ENCODE measurements around the gene SLIT1. TPM values are rescaled to one million over a fixed set of nuclear protein-coding genes. Genes with fewer than 3 reads are reported as not detected.

SLIT1 gene
- total RNA-seq, 1 donor from 2014 or later, result 0.40 TPM

DNA sequence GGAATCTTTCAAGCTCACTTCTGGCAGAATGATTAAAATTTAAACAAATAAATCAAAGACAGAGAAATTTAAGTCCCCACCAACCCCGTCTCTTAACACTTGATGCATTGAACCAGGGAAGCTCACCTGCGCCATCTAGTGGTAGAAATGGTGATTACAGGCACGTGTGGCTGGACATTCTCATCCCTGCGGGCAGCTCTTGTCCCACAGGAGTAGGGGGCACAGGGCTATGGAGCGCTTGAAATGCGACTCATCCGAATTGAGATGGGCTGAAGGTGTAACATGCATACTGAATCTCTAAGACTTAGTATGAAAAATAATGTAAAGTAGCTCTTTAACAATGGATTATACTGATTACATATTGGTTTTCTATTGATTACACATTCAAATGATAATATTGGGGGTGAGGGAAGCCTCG is 24.8 kb upstream of the SLIT1 start:
- H3K4me3 Mint-ChIP-seq, result no peak overlapping the region
- H3K4me1 Mint-ChIP-seq, result peaks cover 2% of the 10 kb centered on the region
- H3K27me3 Mint-ChIP-seq (ENCODE audit: low read depth), result peaks cover 25% of the 10 kb centered on the region
- peak in 1 of 2 experiments; percentile 86 for DNase-seq (ENCODE audit: low spot score in 2 of 2, unreplicated experiment in 2 of 2)
- TF ChIP-seq, protein P1, sequence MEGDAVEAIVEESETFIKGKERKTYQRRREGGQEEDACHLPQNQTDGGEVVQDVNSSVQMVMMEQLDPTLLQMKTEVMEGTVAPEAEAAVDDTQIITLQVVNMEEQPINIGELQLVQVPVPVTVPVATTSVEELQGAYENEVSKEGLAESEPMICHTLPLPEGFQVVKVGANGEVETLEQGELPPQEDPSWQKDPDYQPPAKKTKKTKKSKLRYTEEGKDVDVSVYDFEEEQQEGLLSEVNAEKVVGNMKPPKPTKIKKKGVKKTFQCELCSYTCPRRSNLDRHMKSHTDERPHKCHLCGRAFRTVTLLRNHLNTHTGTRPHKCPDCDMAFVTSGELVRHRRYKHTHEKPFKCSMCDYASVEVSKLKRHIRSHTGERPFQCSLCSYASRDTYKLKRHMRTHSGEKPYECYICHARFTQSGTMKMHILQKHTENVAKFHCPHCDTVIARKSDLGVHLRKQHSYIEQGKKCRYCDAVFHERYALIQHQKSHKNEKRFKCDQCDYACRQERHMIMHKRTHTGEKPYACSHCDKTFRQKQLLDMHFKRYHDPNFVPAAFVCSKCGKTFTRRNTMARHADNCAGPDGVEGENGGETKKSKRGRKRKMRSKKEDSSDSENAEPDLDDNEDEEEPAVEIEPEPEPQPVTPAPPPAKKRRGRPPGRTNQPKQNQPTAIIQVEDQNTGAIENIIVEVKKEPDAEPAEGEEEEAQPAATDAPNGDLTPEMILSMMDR (IDR thresholded peaks at IDR 0.05; ENCODE audit: unreplicated experiment), result peak; percentile 98
- H3K27ac Mint-ChIP-seq, result no peak overlapping the region
- no peaks in the 10 kb centered on the region for H3K36me3 Mint-ChIP-seq
- H3K9me3 Mint-ChIP-seq, result no peaks in the 10 kb centered on the region

GRCh38 chr10:97207756-97208346 is 22.1 kb upstream of the SLIT1 start:
- Mint-ChIP-seq H3K27me3 (ENCODE audit: low read depth) (peaks cover 36% of the 10 kb centered on the region), H3K9me3 (no peaks in the 10 kb centered on the region), H3K4me1 (peaks cover 2% of the 10 kb centered on the region), H3K4me3 (no peak overlapping the region), H3K36me3 (no peaks in the 10 kb centered on the region), H3K27ac (no peak overlapping the region)
- TF ChIP-seq, protein P1 (IDR thresholded peaks at IDR 0.05; ENCODE audit: unreplicated experiment), result no peak
- no peak for DNase-seq (ENCODE audit: low spot score in 2 of 2, unreplicated experiment in 2 of 2)

- TF ChIP-seq, protein P1 (IDR thresholded peaks at IDR 0.05; ENCODE audit: unreplicated experiment), result no peak
- Mint-ChIP-seq H3K4me1 (peaks cover 2% of the 10 kb centered on the region), H3K36me3 (no peaks in the 10 kb centered on the region), H3K9me3 (no peaks in the 10 kb centered on the region), H3K27me3 (ENCODE audit: low read depth) (peaks cover 40% of the 10 kb centered on the region), H3K27ac (no peak overlapping the region), H3K4me3 (no peak overlapping the region)
- DNase-seq (ENCODE audit: low spot score in 2 of 2, unreplicated experiment in 2 of 2), result no peak
Observed at GRCh38 chr10:97207131-97207530, 21.4 kb upstream of the SLIT1 start.

- no peak overlapping the region for H3K4me3 Mint-ChIP-seq
- no peaks in the 10 kb centered on the region for H3K9me3 Mint-ChIP-seq
- H3K4me1 Mint-ChIP-seq, result no peaks in the 10 kb centered on the region
- no peak for DNase-seq (ENCODE audit: low spot score in 2 of 2, unreplicated experiment in 2 of 2)
- no peaks in the 10 kb centered on the region for H3K36me3 Mint-ChIP-seq
- H3K27me3 Mint-ChIP-seq (ENCODE audit: low read depth), result peaks cover 55% of the 10 kb centered on the region
- TF ChIP-seq, protein P1 (IDR thresholded peaks at IDR 0.05; ENCODE audit: unreplicated experiment), result no peak
- H3K27ac Mint-ChIP-seq, result no peak overlapping the region
Observed at GRCh38 chr10:97204826-97205679, 19.3 kb upstream of the SLIT1 start.

DNA sequence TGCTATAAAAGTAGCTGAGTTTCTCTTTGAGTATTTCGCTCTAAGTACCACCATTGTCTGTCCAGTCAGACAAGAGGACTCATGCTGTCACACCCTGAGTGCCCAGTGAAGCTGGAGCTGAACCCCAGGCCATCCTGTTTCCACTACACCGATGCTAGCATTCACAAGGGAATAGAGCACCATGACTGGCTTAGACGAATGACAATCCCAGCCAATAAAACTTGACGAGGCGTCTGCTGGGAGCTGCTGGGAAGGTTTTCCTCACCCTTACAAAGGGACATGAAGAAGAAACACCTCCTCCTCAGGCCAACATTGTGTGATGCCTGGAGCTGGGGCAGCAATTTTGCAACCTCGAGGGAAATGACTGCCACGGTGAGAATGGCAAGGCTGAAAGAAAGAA is 17.5 kb upstream of the SLIT1 start:
- H3K27ac Mint-ChIP-seq, result no peak overlapping the region
- no peaks in the 10 kb centered on the region for H3K9me3 Mint-ChIP-seq
- DNase-seq (ENCODE audit: low spot score in 2 of 2, unreplicated experiment in 2 of 2), result no peak
- no peaks in the 10 kb centered on the region for H3K4me1 Mint-ChIP-seq
- H3K36me3 Mint-ChIP-seq, result no peaks in the 10 kb centered on the region
- H3K27me3 Mint-ChIP-seq (ENCODE audit: low read depth), result peaks cover 64% of the 10 kb centered on the region
- TF ChIP-seq, protein P1 (IDR thresholded peaks at IDR 0.05; ENCODE audit: unreplicated experiment), result no peak
- H3K4me3 Mint-ChIP-seq, result no peak overlapping the region

Measured in mesothelial cell of epicardium (in vitro differentiated cells).